Loucy (cell line): ENCODE measurements around the gene FAM229A.

Experiments used
- EZH2phosphoT487 ChIP-seq: fragments of 200-600 bp; IDR thresholded peaks from 2 replicates; pipeline ENCODE4 v1.6.1; 2018; ENCODE audit warnings: antibody characterized with exemption, mild to moderate bottlenecking, moderate library complexity, borderline replicate concordance
- TF ChIP-seq, protein P1 (sequence below): fragments of 200-600 bp; sonication (generic); conservative IDR thresholded peaks from 2 replicates; pipeline ENCODE4 v1.5.1; 2014; ENCODE audit warnings: mild to moderate bottlenecking, antibody characterized with exemption, low read length

DNA sequence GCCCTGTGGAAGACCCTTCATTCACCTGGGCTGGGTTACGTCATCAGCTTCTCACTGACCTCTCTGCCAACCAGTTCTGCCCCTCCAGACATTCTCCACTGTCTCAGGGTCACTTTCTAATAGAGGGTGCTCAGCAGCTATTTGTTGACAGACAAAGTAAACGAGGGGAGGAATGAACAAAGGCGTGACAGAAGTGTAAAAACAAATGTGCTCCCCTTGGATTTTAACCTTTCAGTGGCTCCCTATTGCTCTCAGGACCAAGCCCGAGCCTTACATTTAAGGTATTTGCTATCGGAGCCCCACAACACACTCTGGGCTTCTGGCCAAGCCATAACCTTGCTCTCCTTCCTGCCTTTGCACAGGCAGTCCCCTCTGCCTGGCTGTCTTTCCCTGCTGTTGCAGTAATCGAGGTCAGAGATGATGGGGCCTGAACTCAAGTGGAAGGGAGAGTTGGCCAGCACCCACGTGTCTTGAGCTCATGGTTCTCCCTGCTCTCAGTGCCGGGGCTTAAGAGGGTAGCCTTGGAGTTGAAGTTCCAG, 16.9 kb downstream of the FAM229A start:
- TF ChIP-seq, protein P1, sequence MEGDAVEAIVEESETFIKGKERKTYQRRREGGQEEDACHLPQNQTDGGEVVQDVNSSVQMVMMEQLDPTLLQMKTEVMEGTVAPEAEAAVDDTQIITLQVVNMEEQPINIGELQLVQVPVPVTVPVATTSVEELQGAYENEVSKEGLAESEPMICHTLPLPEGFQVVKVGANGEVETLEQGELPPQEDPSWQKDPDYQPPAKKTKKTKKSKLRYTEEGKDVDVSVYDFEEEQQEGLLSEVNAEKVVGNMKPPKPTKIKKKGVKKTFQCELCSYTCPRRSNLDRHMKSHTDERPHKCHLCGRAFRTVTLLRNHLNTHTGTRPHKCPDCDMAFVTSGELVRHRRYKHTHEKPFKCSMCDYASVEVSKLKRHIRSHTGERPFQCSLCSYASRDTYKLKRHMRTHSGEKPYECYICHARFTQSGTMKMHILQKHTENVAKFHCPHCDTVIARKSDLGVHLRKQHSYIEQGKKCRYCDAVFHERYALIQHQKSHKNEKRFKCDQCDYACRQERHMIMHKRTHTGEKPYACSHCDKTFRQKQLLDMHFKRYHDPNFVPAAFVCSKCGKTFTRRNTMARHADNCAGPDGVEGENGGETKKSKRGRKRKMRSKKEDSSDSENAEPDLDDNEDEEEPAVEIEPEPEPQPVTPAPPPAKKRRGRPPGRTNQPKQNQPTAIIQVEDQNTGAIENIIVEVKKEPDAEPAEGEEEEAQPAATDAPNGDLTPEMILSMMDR: no peak
- no peak for TF ChIP-seq EZH2phosphoT487
